HepG2 (cell line): ENCODE results near the gene KRTAP5-4. TPM values are rescaled to one million over a fixed set of nuclear protein-coding genes. Genes with fewer than 3 reads are reported as not detected.

Experiments used
- GATAD1 ChIP-seq: IDR thresholded peaks from 2 replicates; pipeline ENCODE4 v1.6.1; 2016; ENCODE audit warnings: missing genetic modification reagents, missing compliant biosample characterization
- HOXA5 ChIP-seq: sonication (generic); formaldehyde crosslinking; IDR thresholded peaks from 2 replicates; pipeline ENCODE4 v1.4.0; 2020; ENCODE audit warnings: missing genetic modification reagents
- KLF12 ChIP-seq: sonication (generic); formaldehyde crosslinking; IDR thresholded peaks from 2 replicates; pipeline ENCODE4 v1.4.0; 2020; ENCODE audit warnings: missing genetic modification reagents, borderline replicate concordance
- MED8 ChIP-seq: sonication (generic); formaldehyde crosslinking; IDR thresholded peaks from 2 replicates; pipeline ENCODE4 v1.8.1; 2023; ENCODE audit warnings: mild to moderate bottlenecking, missing genetic modification reagents; ENCODE audit not compliant: insufficient replicate concordance
- NCOA2 ChIP-seq: sonication (generic); formaldehyde crosslinking; IDR thresholded peaks from 2 replicates; pipeline ENCODE4 v1.8.0; 2022; ENCODE audit warnings: inconsistent platforms
- POGK ChIP-seq: sonication (generic); formaldehyde crosslinking; conservative IDR thresholded peaks from 2 replicates; pipeline ENCODE4 v1.8.0; 2022; ENCODE audit warnings: mild to moderate bottlenecking, moderate library complexity, missing genetic modification reagents
- TAF15 ChIP-seq: fragments of 200-400 bp; formaldehyde crosslinking; IDR thresholded peaks from one replicate; pipeline ENCODE4 v1.6.1; 2018; ENCODE audit warnings: mild to moderate bottlenecking, low read depth, low read length; ENCODE audit not compliant: poor library complexity, severe bottlenecking
- TFE3 ChIP-seq: IDR thresholded peaks from 2 replicates; pipeline ENCODE4 v1.6.1; 2016
- ZBTB40 ChIP-seq, 2 experiments: fragments of 450-650 bp in 1 of 2; sonication (generic) in 1 of 2; formaldehyde crosslinking in 1 of 2; IDR thresholded peaks; 2 replicates each; pipeline versions ENCODE4 v1.6.1 to v1.8.0; 2016 to 2022; ENCODE audit warnings: antibody characterized with exemption in 1 of 2, mild to moderate bottlenecking in 1 of 2, missing genetic modification reagents in 1 of 2
- ZFYVE20 ChIP-seq: sonication (generic); formaldehyde crosslinking; IDR thresholded peaks from 2 replicates; pipeline ENCODE4 v1.8.0; 2023; ENCODE audit warnings: low read depth, mild to moderate bottlenecking, moderate library complexity, missing genetic modification reagents, borderline replicate concordance
- ZNF564 ChIP-seq: sonication (generic); formaldehyde crosslinking; IDR thresholded peaks from 2 replicates; pipeline ENCODE4 v1.8.1; 2023; ENCODE audit warnings: mild to moderate bottlenecking, missing genetic modification reagents
- ZXDC ChIP-seq: sonication (generic); formaldehyde crosslinking; IDR thresholded peaks from 2 replicates; pipeline ENCODE4 v1.5.0; 2020; ENCODE audit warnings: mild to moderate bottlenecking, missing genetic modification reagents
- polyA plus RNA-seq, 8 experiments: library from polyadenylated mRNA; depleted of rRNA in 3 of 8; stranded (reverse) in 7 of 8; unstranded in 1 of 8; fragments of >200 nt; fragmentation: Illumina TruSeq in 4 of 8; extraction: Trizol in 4 of 8; gene quantifications; 2 replicates each; pipeline versions ENCODE4 v1.2.1 to v1.2.3, GENCODE V29; 2011 to 2016; ENCODE audit warnings: low read depth in 4 of 8, missing spikeins in 1 of 8, mixed read lengths in 1 of 8; ENCODE audit not compliant: insufficient read depth in 1 of 8
- total RNA-seq, 5 experiments: library from RNA; depleted of rRNA; stranded (reverse); fragments of >200 nt; fragmentation: Illumina TruSeq; extraction: Trizol; gene quantifications; 2 replicates each; pipeline ENCODE4 v1.2.3, GENCODE V29; 2016; ENCODE audit warnings: low read depth in 1 of 5

KRTAP5-4 gene
- total and polyA plus RNA-seq, 2 of the 13 experiments (the other 11 are each of a cell fraction or from before 2014, with no cell fraction given): not detected

- TF ChIP-seq ZBTB40 (IDR thresholded peaks at IDR 0.05): no peak
- no peak for TF ChIP-seq ZBTB40 (CRISPR knock-in tag; IDR thresholded peaks at IDR 0.05)
- no peak for TF ChIP-seq TAF15
- TF ChIP-seq HOXA5 (CRISPR knock-in tag): peak; percentile 50; the same call in 1 of the 2 replicates
- no peak for TF ChIP-seq TFE3 (CRISPR knock-in tag)
- no peak for TF ChIP-seq POGK (CRISPR knock-in tag)
- no peak for TF ChIP-seq ZNF564 (CRISPR knock-in tag)
- no peak for TF ChIP-seq MED8 (CRISPR knock-in tag)
- 0 out of 2 replicates have a peak, but pooled peaks have one; percentile 33 for TF ChIP-seq KLF12 (CRISPR knock-in tag)
- TF ChIP-seq ZXDC: no peak; the same call in 1 of the 2 replicates
- no peak for TF ChIP-seq ZFYVE20 (CRISPR knock-in tag)
- TF ChIP-seq NCOA2 (CRISPR knock-in tag): no peak
- peak; percentile 57; the same call in 1 of the 2 replicates for TF ChIP-seq GATAD1
Observed at GRCh38 chr11:1652771-1653540, 31.0 kb upstream of the KRTAP5-4 start (continued).
